HG03159 (cell line): ENCODE results near the gene PTCD3.

Experiments
- ATAC-seq: cut with Tn5 transposase; IDR thresholded peaks from one replicate; pipeline ENCODE4 v1.9.1; 2021; ENCODE audit warnings: mild to moderate bottlenecking, moderate library complexity; ENCODE audit not compliant: unreplicated experiment

Gene PTCD3

DNA sequence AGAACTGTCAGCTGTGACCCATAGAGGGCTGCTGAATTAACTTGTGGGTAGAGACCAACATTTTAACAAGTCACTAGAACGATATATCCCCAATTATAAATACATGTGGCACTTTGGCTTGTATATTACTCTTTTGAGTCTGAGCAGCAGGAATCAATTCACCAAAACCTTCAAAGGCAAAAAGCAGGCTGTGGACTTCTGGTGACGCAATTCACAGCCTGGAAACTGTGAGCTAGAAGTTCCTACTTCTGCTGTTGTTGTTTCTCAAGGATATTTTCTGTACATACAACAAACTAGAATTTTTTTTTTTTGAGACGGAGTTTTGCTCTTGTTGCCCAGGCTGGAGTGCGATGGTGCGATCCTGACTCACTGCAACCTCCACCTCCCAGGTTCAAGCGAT is 37.3 kb downstream of the PTCD3 start:
- no peak for ATAC-seq

DNA sequence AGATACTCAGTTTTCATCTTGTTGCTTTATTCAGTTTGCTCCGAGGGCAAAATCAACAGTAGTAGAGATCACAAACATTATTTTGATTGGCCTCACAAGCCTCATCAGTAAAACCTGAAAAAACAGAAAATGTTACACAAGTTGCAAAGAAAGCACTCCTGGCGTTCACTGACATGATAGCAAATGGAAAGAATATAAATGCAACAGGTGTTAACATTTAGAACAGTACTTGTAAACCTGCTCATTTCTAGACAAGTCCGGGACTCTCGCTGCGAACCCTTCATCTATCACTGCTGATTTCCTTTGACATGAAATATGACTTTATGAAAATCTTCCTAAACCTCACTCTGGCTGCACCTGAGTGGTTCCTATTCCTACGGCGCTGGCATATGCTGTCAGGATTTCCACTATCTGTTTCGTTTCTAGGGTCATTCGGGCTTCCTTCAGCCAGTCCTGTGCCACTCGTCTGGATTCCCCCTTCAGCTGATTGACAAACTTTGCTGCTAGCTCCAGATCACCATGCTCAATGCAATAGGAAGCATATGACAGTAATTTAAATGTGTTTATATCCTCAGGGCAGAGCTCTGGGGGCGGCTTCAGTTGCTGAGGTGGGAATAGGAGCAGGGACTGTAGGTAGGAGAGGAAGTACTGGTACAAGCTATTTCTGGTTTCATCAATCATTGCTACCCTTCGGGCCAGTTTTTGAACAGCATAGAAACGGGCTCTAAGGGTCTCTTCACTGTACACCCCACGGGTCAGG is 38.1 kb downstream of the PTCD3 start:
- ATAC-seq, result no peak

DNA sequence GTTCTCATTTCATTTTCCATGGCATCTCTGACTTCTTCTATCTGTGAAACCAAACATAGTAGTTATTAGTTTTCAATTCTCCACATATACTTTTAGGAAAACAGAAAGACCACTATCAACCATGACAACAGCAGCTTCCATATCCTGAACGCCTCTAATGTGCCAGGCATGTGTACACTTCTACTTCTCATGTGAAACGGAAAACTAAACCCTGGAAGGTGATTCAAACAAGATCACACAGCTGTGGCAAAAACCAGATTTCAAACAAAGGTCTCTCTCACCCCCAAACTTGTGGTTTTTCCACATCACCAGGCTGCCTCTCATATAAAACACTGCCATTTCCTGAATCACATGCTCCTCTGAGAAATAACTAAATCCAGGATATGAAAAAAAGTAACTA is 41.8 kb downstream of the PTCD3 start:
- ATAC-seq, result no peak

DNA sequence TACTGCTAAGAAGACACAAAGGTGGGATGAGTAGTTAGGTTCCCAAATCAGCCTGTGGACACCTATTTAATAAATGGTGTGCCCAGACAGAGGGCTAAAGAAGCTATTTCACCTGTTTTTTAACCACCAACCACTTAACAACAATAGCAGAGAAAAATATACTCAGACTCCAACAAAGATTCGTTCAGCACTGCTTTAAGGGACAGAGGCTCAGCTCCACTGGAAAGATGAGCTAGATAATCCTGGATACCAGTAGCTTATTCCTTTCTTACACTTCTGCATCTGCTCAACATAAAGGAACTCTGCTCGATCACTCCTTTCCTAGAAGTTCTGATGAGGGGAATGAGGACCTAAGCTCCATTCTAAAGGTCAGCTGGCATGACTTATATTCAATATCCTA is 44.5 kb downstream of the PTCD3 start:
- no peak for ATAC-seq

DNA sequence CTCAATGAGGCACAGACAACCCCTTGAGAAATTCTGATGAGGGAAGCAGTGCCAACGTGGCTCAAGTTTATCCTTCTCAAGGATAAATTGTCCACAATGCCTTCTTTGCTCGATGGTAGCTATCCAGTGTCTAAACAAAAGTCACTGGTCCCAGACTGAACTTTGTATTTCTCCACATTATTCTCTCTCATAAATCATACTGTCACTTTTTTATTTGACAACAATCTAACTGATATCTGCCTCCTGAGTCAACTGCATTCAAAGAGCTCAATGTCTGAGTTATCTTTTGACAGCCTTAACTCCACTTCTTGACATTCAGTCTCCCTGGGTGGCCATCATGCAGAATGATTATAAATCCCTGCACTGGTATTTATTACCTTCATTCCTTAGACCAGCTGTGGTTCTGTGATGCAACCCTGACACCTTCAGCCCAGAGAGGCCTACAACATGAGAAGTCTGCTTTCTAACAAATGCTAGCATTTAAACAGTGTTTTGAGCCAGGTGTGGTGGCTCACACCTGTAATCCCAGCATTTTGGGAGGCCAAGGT is 51.0 kb downstream of the PTCD3 start:
- ATAC-seq, result no peak

DNA sequence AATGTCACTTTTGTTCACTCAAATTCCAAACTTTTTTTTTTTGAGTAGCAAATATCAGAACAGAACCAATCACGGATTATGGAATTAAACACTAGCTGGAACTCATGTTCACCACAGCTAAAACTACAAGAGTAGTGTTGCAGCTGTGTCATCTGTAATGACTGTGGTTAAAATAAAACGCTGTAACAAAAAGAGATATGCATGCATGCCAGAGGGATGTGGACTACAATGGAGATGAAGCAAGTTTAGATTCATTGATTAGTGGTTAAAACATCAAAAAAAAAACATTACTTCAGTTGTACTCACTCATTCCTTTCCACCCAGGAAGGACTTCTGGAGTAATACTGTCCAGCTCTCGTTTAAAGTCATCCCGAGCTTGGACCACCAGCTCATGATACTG is 52.3 kb downstream of the PTCD3 start:
- no peak for ATAC-seq

DNA sequence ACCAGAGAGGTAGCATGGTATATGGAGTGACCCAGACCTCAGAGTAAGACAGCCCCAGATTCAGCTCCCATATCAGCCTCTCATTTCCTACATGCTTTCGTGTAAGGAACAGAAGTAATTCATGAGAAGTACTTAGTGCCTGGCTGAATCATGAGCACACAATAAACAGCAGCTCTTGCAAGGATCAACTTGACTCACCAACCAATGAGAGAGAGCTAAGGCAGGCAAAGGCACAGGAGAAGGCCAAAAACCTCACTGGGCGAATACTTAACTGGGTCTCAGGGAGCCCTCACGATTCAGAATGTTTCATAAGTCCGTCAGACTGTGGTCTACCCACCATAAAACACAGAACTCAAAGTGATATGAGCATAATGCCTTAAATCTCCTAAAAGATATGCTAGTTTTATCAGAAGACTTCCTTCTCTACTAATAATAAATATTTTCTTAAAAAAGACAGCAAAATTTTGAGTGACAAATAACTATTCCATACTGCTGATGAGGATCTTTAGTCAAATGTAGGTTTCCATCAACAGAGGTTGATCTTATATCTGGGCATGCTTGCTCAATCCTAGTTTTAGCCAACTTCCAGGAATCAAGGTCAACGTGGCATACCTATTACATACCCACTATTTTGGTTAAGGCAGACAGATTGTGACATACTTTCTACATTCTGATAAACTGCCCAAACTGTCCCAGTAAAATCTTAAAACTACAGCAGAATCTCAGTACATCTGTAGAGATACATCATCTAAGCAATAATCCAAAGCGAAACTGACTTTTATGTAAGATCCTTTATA is 54.3 kb downstream of the PTCD3 start:
- ATAC-seq, result no peak

DNA sequence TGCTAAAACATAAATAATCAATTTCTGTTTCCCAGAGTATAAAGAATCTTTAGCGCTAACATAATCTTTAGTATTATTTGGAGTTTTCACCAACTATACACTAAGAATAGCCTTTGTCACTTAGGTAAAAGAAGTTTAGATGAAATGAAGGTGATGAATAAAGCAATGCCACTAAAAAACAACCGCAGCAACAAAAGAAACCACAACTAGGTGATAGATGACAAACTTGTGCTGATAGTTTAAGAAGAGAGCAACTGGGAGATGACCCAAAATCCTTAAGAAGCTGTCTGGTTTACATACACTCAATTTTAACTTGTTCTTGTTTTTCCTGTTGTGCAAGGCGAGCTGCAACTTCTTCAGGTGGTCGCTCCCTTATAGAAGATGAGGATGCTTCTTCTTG is 64.4 kb downstream of the PTCD3 start:
- no peak for ATAC-seq

DNA sequence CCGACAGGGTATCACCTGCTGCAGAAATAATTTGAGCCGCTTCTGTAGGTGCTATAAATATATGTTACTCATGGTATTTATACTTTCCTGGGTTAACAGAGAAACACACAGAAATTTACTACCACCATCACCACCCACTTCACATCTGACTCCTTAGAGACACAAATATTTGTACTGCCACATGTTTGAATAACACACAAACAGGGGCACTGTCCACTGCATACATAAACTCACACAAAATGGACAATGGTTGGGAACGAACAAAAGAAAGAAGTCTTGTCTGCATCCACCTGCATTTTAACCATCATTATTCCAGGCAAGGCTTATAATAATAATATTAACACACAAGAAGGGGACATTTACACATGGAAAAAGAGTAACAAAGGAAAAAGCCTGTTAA is 65.3 kb downstream of the PTCD3 start:
- no peak for ATAC-seq

DNA sequence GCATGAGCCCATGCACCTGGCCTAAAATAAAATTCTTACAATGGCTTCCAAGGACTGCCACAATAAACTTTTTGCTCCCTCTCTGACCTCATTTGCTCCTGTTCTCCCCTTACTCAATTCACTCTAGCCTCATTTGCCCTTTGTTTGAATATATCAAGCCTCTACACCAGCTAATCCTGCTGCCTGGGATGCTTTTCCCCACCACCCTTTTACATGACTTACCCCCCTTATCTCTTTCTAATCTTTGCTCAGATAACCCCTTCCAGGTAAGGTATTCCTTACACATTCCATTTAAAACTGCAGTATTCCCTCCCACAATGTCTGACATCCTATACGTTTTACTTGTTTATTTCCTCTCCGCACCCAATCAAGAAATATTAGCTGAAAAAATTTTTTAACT is 66.6 kb downstream of the PTCD3 start:
- ATAC-seq, result no peak

DNA sequence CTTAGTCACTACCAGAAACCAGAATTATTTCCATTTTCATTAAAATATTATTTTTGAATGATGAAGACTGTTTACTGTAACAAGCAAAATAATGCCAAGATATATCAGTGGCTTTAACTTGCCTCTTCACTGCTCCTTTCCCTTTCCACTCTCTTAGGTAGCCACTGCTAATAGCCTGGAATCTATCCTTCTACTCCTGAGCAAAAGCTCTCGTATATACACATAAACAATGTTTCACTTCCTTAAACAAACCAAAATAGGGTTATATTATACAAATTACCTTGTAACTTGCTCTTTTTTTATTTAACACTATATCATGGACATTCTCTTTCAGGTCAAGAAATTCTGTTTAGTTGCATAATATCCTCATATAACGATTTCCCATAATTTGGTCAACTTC is 68.4 kb downstream of the PTCD3 start:
- ATAC-seq, result no peak

DNA sequence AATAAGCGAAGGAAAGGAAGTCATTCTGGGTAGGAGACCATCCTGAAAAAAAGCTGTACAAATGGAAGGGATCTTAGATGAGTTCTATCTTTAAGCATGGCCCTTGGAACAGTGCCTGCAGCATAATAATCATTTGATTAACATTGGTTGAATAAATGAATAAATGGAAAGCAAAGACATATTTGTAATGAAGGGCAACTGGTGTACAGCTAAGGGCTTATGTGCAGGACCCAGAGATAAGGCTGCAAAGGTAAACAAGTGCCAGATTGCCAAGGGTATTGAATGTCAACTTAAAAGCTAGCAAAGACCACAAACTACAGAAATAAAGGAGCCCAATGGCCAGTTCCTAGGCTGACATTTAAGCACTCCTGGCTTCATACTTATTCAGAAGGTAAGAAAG is 69.8 kb downstream of the PTCD3 start:
- ATAC-seq, result no peak

DNA sequence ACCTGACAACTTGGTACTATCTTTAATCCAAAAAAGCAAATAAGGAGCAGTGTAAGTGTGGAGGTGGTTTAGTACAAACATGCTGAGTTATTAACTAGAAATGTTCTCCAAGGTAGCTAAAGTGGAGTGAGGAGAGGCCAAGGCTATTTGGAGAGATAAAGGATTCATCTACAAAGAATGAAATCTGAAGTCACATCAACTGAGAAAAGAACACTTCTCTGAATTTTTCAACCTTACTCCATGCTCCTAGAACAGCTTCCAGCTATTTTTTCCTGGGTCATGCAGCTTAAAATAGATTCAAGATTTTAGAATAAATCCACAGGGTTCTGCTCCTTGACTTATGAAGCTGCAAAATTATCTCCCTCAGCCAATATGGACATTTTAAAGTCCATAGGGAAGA is 70.6 kb downstream of the PTCD3 start:
- no peak for ATAC-seq

DNA sequence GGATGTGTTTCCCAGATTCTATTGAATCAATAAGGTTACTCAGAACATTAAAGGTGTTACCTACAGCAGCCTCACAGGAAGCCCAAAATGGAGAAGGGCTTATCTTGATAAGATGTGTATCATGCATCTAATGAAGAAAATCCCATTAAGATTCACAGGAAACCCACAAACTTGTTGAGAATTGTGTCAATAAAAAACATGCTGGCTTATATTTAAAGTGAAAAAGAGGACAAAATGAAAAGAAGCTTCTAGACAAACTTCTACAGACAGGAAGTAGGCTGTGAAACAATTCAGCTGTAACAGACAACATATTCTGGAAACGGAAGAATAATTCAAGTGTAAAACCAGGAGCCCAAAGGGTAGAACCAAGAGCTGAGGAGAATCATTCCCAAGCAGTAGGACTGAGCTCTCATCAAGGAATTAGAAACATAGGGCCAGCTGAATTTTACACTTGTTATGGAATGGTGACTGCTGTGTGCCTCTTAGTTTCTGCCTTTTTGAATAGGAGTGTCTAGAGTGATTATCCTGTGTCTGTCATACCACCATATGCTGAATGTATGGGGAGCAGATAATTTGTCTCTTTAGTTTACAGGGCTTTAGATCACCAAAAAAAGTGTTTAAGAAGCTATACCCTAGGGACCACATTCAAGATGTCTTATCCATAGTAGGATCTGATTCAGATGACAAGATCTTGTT is 79.6 kb downstream of the PTCD3 start:
- no peak for ATAC-seq

DNA sequence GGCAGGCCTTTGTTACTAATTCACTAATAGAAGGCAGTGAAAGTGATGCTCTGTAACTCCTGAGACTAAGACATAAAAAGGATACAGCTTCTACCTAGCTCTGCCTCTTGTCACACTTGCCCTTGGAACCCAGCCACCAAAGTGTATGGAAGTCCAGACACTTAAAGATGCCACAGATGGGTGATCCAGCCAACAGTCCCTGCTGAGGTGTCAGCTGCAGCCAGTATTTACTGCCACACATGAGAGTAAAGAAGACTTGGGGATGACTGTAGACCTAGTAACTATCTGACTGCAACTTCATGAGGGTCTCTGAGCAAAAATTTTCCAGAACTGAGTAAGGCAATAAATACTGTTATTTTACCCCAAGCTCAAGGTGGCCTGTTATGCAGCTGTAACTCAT is 80.4 kb downstream of the PTCD3 start:
- no peak for ATAC-seq

DNA sequence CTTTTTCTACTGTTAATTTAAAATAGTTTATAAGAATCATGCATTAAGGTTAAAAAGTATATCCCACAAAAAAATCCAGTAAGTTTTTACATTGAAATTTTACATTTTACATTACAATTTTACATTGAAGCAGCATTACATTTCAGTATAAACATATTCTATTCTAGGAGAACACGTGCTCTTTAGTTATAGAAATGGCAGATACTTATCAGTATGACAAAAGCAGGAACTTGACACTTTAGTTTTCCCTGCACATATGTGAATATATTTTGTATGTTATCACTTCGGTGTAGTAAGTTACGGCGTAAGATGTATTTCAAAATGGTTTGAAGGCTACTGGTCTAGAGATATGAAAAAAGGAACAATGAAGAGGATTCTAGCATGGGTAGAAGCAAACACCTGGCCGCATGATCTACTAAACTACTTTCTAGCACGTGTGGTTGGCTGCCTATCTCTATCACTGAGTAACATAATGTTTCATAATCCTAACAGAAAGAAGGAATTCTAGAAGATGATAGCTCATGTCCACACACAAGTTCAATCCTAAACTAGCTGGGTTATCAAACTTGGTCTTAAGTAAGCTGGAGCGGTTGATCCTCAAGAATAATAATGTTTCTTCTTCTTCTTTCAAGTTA is 83.9 kb downstream of the PTCD3 start:
- no peak for ATAC-seq
